HG03457 (cell line): ENCODE data around the gene SIPA1.

Experiments used
- ATAC-seq: cut with Tn5 transposase; IDR thresholded peaks from one replicate; pipeline ENCODE4 v1.9.1; 2021; ENCODE audit warnings: moderate number of reproducible peaks; ENCODE audit not compliant: unreplicated experiment

SIPA1 gene

GRCh38 chr11:65641297-65642013 is 3.6 kb downstream of the SIPA1 start:
- no peak for ATAC-seq

GRCh38 chr11:65642014-65642671 is 4.2 kb downstream of the SIPA1 start:
- no peak for ATAC-seq

- no peak for ATAC-seq
Measured at GRCh38 chr11:65643971-65644370, 6.1 kb downstream of the SIPA1 start.

- ATAC-seq, result no peak
Measured at GRCh38 chr11:65644837-65645236, 6.9 kb downstream of the SIPA1 start.

- no peak for ATAC-seq
Measured at GRCh38 chr11:65645710-65646109, 7.8 kb downstream of the SIPA1 start.

GRCh38 chr11:65646288-65646957 is 8.5 kb downstream of the SIPA1 start:
- ATAC-seq, result no peak

- no peak for ATAC-seq
Measured at GRCh38 chr11:65646958-65647701, 9.2 kb downstream of the SIPA1 start.

- no peak for ATAC-seq
Measured at GRCh38 chr11:65648997-65649493, 11.1 kb downstream of the SIPA1 start.

GRCh38 chr11:65649656-65650546 is 12.0 kb downstream of the SIPA1 start:
- no peak for ATAC-seq

GRCh38 chr11:65650547-65651338 is 12.8 kb downstream of the SIPA1 start:
- no peak for ATAC-seq

GRCh38 chr11:65651339-65651588 is 13.4 kb downstream of the SIPA1 start:
- ATAC-seq, result no peak

GRCh38 chr11:65651589-65652510 is 13.9 kb downstream of the SIPA1 start:
- peak; percentile 5 for ATAC-seq

- ATAC-seq, result peak; percentile 37
Measured at GRCh38 chr11:65652511-65653228, 14.8 kb downstream of the SIPA1 start.

GRCh38 chr11:65653229-65654225 is 15.6 kb downstream of the SIPA1 start:
- no peak for ATAC-seq

GRCh38 chr11:65654375-65655349 is 16.8 kb downstream of the SIPA1 start:
- ATAC-seq, result no peak
